PFSK-1 (cell line): Measurements from ENCODE around the gene TMC8.

ENCODE experiments used
- FOXP2 ChIP-seq: optimal IDR thresholded peaks from 2 replicates; pipeline ENCODE3; 2011; ENCODE audit warnings: borderline replicate concordance, control low read depth, inconsistent platforms; ENCODE audit not compliant: insufficient read depth; ENCODE audit errors: extremely low read length, extremely low read depth
- POLR2AphosphoS5 ChIP-seq: IDR thresholded peaks from 2 replicates; pipeline ENCODE4 v1.6.1; 2012; ENCODE audit warnings: low read depth, mild to moderate bottlenecking, control low read depth, low read length, moderate library complexity
- SIN3A ChIP-seq: IDR thresholded peaks from 2 replicates; pipeline ENCODE4 v1.6.1; 2012; ENCODE audit warnings: mild to moderate bottlenecking, low read length, moderate library complexity, borderline replicate concordance; ENCODE audit not compliant: insufficient read depth
- TAF1 ChIP-seq: IDR thresholded peaks from 2 replicates; pipeline ENCODE4 v1.6.1; 2012; ENCODE audit warnings: low read length, control low read depth, borderline replicate concordance; ENCODE audit not compliant: insufficient read depth
- TF ChIP-seq, protein P1 (sequence below), 2 experiments: IDR thresholded peaks; 2 replicates each; pipeline versions ENCODE4 v1.6.1 to v1.8.0; 2011 to 2012; ENCODE audit warnings: low read depth in 2 of 2, low read length in 2 of 2, control low read depth in 1 of 2, inconsistent platforms in 1 of 2, mild to moderate bottlenecking in 1 of 2, moderate library complexity in 1 of 2; ENCODE audit not compliant: insufficient read depth in 1 of 2

DNA sequence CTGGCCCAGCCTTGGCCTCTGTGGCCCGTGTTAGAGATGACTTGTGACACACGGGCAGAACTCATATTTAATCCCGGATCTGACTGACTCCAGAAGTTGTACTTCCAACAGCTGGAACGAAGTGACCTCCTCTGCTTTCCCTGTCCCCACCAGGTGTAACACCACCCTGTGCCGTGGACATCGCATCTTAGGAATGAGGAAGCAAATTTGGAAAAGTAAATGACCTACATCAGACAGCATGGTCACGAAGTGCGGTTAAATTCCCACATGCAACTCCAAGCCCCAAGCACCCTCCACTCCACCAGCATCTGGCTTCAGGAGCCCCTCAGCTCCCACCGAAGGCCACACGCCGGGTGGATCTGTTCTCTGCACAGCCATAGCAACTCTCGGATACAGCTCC is 53.3 kb downstream of the TMC8 start:
- TF ChIP-seq POLR2AphosphoS5 (no peak), TAF1 (no peak), FOXP2 (no peak), SIN3A (no peak)
- TF ChIP-seq, protein P1, sequence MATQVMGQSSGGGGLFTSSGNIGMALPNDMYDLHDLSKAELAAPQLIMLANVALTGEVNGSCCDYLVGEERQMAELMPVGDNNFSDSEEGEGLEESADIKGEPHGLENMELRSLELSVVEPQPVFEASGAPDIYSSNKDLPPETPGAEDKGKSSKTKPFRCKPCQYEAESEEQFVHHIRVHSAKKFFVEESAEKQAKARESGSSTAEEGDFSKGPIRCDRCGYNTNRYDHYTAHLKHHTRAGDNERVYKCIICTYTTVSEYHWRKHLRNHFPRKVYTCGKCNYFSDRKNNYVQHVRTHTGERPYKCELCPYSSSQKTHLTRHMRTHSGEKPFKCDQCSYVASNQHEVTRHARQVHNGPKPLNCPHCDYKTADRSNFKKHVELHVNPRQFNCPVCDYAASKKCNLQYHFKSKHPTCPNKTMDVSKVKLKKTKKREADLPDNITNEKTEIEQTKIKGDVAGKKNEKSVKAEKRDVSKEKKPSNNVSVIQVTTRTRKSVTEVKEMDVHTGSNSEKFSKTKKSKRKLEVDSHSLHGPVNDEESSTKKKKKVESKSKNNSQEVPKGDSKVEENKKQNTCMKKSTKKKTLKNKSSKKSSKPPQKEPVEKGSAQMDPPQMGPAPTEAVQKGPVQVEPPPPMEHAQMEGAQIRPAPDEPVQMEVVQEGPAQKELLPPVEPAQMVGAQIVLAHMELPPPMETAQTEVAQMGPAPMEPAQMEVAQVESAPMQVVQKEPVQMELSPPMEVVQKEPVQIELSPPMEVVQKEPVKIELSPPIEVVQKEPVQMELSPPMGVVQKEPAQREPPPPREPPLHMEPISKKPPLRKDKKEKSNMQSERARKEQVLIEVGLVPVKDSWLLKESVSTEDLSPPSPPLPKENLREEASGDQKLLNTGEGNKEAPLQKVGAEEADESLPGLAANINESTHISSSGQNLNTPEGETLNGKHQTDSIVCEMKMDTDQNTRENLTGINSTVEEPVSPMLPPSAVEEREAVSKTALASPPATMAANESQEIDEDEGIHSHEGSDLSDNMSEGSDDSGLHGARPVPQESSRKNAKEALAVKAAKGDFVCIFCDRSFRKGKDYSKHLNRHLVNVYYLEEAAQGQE (IDR thresholded peaks at IDR 0.05; ENCODE audit: insufficient read depth in 1 of 2, low read depth in 2 of 2, low read length in 2 of 2): no peak
